SHP77 treated with DMSO at 0.1 percent for 48 hours (cell line): Measurements from ENCODE around the gene PTGES2.

Experiments
- DNase-seq: peaks from one replicate; lab custom pipeline; 2025; lab: John Stamatoyannopoulos, UW

Gene PTGES2

GRCh38 chr9:128103589-128103962 is 24.0 kb downstream of the PTGES2 start:
- DNase-seq: no peak

DNA sequence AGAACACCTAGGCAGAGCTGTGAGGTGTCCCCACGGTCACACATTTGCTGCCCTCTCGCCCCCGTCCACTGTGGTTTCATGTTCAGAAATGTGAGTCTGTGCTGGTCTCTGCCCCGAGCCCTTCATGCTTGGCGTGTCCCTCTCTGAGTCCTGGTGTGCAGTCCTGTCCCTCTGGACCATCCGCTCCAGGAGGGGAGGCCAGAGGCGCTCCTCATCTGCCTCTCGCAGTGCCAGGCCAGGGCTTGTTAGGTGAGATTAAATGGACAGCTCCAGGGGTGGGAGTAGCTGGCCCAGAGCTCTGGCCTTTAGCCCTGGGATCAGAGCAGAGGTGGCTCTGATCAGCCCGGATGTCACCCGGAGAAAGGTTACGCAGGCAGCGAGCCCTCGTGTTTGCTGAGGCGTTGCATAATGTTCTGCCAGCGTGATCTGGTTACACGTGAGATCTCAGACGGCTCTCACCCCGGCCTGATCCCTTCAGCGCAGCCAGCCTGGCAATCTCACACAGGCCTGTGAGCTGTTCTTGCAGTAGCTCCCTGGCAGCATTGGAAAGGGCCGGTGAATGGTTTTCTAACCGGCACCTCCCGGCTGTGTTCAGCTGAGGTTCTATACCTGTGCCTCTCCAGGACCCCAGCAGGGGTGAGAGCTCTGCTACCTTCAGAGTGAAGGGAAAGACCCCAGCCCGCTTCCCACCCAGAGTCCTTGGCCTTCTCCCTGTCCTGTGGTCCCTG is 24.5 kb downstream of the PTGES2 start:
- DNase-seq: peak; percentile 19

GRCh38 chr9:128102196-128102595 is 25.3 kb downstream of the PTGES2 start:
- DNase-seq: no peak

- DNase-seq: no peak
Measured at GRCh38 chr9:128101690-128102089, 25.8 kb downstream of the PTGES2 start.

DNA sequence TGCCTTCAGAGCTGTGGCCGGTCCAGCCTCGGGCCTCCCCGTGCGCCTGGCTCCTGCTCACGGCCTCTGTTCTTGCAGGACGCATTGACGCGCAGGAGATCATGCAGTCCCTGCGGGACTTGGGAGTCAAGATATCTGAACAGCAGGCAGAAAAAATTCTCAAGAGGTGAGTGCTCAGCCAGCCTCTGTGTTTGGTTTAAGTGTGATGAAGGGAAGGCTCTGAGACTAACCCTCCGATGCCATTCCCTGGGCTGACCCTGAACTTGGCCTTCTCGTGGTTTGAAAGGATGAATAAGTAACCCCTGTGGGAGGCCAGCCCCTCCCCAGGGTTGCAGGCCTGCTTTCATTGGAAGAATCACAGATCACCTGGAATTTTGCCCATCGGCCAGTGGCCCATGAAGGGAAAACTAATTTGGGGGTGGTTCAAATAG is 26.3 kb downstream of the PTGES2 start:
- DNase-seq: no peak

- DNase-seq: no peak
Measured at GRCh38 chr9:128100581-128100980, 26.9 kb downstream of the PTGES2 start.

DNA sequence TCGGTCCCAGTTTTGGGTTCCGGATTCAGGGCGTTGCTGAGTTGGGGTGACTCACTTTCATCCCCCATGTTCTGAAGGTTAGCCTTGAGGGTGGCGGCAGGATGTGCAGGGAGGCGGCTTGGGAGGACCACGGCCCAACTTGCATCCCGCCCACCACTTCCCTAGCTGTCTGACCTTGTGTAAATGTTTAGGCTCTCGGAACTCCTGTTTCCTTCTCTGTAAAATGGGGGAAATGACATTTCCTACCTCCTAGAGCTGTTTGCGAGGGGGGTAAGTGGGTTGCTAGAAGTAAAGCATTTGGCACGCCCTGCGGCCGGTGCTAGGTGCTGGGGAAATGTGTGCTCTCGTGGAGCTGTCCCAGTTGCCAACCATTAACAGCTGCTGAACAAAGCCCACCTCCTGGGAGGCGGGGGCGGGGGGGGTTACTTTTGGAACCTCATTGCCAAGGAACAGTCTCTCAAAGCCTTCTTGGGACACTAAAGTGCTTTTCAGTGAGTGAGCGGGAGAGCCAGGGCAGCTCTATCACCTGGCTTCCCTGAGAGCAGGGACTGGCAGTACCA is 27.5 kb downstream of the PTGES2 start:
- DNase-seq: no peak

DNA sequence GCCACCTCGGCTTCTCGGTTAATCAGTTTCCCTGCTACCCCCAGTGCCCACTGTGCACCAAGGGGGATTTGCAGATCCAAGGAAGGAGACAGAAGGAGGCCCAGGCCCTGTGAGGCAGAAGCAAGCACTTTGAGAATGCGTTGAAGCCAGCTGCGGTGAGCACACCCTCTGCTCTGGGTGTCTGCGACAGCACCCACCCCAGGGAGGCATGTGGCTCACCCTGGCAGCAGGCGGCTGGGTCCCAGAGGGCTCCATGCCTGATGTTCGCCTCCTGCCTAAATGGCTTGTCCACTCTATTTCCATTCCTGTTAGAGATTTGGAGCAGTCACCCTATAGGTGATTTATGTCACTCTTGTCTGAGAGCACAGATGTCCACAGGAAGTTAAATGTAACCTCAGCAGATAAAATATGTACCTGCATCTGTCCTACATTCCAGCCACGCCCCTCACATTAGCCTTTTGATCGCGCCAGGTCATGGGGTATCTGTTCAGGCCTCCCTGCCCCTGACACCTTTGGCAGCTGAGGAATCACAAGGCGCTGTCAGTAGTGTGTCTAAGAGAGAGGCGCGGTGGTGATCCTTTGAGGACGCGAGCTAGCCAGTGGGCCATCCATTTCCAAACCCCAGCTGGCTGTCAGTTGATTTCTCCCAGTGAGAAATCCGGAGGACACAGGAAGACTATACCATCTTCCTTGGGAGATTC is 28.1 kb downstream of the PTGES2 start:
- DNase-seq: no peak

DNA sequence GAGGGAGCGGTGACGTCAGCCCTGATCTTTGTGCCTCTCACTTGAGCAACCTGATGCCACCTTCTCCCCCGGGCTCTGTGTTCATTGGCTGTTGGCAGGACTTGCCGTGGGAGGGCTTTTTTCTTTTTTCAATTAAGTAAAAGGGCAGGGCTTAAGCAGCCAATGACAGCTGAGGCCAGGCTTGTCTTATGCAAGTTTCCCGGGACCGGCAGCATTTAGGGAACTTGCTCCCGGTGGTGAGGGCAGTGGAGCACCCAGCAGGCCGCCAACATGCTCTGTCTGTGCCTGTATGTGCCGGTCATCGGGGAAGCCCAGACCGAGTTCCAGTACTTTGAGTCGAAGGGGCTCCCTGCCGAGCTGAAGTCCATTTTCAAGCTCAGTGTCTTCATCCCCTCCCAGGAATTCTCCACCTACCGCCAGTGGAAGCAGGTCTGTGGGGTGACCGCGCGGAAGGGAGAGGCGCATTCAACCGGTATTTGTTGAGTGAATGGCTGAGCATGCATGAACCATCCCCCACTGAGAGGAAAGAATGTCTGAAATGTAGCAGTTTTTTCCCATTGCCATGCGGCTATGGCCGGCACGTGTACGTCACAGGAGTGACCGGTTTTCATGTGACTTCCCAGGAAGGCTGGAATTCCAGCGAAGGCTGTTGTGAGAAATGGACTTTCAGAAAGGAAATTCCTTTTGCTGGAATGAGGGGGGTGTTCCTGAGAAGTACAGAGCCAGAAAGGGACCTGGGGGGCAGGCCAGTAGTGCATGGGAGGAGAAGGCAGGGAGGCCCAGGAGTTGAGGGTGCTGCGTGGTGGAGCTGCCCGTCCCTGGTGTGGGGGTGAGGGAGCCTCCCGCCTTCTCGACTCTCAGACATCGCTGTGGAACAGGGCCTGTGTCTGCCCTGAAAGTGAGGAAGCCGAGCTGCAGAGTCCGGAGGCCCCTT is 29.0 kb downstream of the PTGES2 start:
- peak; percentile 80 for DNase-seq

DNA sequence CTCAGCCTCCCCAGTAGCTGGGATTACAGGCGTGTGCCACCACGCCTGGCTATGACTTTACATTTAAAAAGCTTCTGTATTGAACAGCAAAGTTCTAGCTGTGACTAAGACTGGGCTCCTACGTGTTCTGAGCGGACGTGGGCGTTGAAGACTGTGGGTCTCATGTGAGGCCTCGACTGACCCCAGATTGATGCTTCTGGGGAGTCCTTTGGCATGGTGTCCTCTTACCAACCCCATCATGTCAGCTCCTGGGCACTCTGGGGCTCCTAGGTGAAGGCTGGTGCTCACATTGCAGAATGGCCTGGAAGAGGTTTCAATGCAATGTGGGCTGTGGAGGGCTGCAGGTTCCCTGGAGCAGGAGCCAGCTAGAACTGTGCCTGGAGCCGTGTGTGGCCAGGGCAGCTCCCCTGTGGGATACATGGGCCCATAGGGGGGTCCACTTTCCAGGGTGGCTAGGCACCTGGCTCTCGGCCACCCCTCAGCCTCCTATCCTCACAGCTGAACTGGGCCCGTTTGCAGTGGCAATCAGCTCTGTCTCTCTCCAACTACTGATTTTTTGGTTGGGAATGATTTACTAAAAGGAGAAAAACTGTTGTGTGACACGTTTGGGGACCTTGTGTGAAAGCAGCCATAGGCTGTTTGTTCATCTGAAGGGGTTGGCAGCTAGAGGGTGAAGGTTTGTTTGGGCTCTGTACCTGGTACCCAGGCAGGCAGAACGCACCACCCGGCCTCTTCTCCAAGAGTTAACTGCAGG is 29.8 kb downstream of the PTGES2 start:
- DNase-seq: no peak

GRCh38 chr9:128096616-128097536 is 30.7 kb downstream of the PTGES2 start:
- no peak for DNase-seq

GRCh38 chr9:128094950-128095544 is 32.5 kb downstream of the PTGES2 start:
- DNase-seq: no peak

GRCh38 chr9:128094166-128094949 is 33.2 kb downstream of the PTGES2 start:
- peak; percentile 53 for DNase-seq

DNA sequence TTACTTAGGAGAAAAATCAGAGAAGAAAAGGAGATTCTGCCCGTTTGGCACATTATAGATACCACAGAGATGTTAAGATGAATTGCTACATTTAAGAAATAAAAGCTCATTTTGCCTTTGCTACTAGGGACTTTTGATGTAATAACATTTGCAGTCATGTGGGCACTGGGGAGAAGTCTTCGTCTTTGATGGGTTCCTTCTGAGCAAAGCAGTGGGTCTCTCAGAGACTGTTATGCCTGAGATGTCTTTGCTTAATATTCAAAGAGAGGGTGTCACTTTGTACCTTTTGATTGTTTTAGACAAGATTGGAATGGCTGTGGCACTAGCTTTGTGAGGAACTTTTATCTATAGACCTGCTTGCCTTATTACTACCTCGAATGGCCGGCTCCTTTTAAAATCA is 34.5 kb downstream of the PTGES2 start:
- no peak for DNase-seq

GRCh38 chr9:128092199-128092977 is 35.1 kb downstream of the PTGES2 start:
- no peak for DNase-seq

GRCh38 chr9:128091571-128091970 is 36.0 kb downstream of the PTGES2 start:
- no peak for DNase-seq

DNA sequence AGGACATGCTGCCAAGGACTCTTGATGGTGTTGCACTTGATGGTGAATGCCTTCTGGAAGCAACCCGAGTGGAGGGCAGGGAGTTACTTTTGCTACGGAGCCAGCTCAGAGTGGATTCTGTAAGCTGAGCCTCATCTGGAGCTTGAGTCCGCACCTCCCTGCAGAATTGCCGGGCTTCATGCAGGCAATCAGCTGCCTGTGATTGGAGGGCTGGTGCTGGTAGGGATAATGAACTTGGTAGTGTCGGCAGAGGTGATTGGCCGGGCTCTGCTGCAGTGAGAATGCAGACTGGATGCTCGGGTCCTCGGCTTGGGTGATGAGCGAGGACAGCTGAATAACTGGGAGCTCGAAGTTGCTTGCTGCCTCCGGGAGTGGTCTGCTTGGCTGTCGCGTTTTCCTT is 36.4 kb downstream of the PTGES2 start:
- DNase-seq: no peak

DNA sequence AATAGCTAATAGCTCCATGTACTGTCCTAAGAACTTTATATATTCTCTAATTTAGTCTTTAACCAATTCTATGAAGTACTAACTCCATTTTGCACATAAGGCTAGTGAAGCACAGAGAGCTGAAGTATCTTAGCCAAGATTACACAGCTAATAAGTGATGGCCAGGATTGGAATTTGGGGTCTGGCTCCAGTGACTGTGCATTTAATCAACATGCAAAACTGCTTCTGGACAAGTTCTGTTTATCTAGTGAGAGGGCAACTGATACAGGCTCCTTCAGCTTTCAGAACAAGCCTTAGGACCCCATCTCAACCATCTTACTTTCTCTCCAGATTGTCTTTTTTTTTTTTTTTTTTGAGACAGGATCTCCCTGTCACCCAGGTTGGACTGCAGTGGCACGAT is 38.2 kb downstream of the PTGES2 start:
- no peak for DNase-seq
